DND-41 (cell line): ENCODE measurements around the gene ICAM5.

Source experiments
- ATAC-seq: fragments of 200-7000 bp; cut with Tn5 transposase; 3 replicates; pipeline ENCODE4 v1.9.1; 2021; ENCODE audit warnings: low read depth; ENCODE audit not compliant: insufficient read depth
- DNase-seq: peaks from one replicate; pipeline ENCODE4 v3.0.0-alpha.2; 2020
- H2AFZ ChIP-seq: 2 replicates; pipeline ENCODE4 v1.6.0; 2012; ENCODE audit warnings: low read depth, low read length
- H3K27ac ChIP-seq: 2 replicates; pipeline ENCODE4 v1.5.1; 2012; ENCODE audit warnings: low read length, inconsistent platforms
- H3K27me3 ChIP-seq: fragments of 200-600 bp; sonication (generic); 2 replicates; pipeline ENCODE4 v1.6.0; 2012; ENCODE audit warnings: low read length, mild to moderate bottlenecking, inconsistent platforms; ENCODE audit not compliant: insufficient read depth, poor library complexity
- H3K36me3 ChIP-seq: 2 replicates; pipeline ENCODE4 v1.5.1; 2012; ENCODE audit warnings: low read length, inconsistent platforms; ENCODE audit not compliant: insufficient read depth
- H3K4me1 ChIP-seq: 2 replicates; pipeline ENCODE4 v1.5.1; 2012; ENCODE audit warnings: mild to moderate bottlenecking, low read length; ENCODE audit not compliant: insufficient read depth
- H3K4me2 ChIP-seq: 2 replicates; pipeline ENCODE4 v1.6.0; 2012; ENCODE audit warnings: mild to moderate bottlenecking, moderate library complexity, low read length, inconsistent platforms; ENCODE audit not compliant: insufficient read depth
- H3K4me3 ChIP-seq, 2 experiments: fragments of 200-600 bp in 1 of 2; shearing (Covaris generic) in 1 of 2; 2 replicates each; pipeline ENCODE4 v1.5.1; 2012 to 2016; ENCODE audit warnings: inconsistent platforms in 2 of 2, low read length in 2 of 2, mild to moderate bottlenecking in 2 of 2, low read depth in 1 of 2, moderate library complexity in 1 of 2
- H3K79me2 ChIP-seq: 2 replicates; pipeline ENCODE4 v1.6.0; 2012; ENCODE audit warnings: low read length, inconsistent platforms; ENCODE audit not compliant: insufficient read depth
- H3K9ac ChIP-seq: 2 replicates; pipeline ENCODE4 v1.6.0; 2012; ENCODE audit warnings: low read depth, mild to moderate bottlenecking, inconsistent platforms, low read length, moderate library complexity
- H3K9me3 ChIP-seq: 2 replicates; pipeline ENCODE4 v1.5.1; 2012; ENCODE audit warnings: low read length, moderate library complexity, mild to moderate bottlenecking, inconsistent platforms; ENCODE audit not compliant: insufficient read depth, severe bottlenecking
- H4K20me1 ChIP-seq: 2 replicates; pipeline ENCODE4 v1.6.0; 2012; ENCODE audit warnings: low read length; ENCODE audit not compliant: insufficient read depth
- EZH2 ChIP-seq: IDR thresholded peaks from 3 replicates; pipeline ENCODE4 v1.6.1; 2012; ENCODE audit warnings: borderline replicate concordance, low read depth, mild to moderate bottlenecking, moderate library complexity, low read length, inconsistent platforms; ENCODE audit not compliant: severe bottlenecking
- TF ChIP-seq, protein P1 (sequence below): IDR thresholded peaks from 2 replicates; pipeline ENCODE4 v1.5.1; 2012; ENCODE audit warnings: borderline replicate concordance, low read length, moderate library complexity, mild to moderate bottlenecking; ENCODE audit not compliant: poor library complexity, severe bottlenecking; ENCODE audit errors: extremely low read depth

Gene ICAM5

DNA sequence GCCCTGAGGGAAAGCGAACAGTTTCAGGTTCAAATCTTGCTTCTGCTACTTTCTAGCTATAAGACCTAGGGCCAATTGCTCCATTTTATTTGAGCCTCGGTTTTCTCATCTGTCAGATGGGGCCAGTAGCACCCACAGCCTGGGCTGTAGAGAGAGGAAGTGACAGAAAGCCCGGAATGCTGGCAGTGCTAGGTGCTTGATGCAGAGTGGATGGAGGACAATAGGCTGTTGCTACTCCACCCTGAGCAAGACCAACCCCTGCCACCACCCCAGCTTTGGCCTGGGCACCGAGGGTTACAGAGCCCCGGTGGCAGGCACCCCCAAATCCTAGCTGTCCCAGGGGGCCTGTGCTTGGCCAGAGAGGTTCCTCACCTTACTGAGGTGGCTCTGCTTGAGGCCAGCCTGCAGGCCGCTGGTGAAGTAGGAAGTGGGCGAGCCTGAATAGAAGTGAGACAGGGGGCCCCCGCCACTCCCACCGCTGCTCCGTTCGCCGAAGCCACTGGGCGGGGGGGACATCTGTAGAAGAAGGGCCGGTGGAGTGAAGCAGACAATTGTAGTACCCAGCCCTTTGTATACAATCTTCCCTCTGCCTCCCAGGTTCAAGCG lies 28.2 kb downstream of the ICAM5 start:
- no peak overlapping the region for H3K4me3 ChIP-seq
- no peak overlapping the region for H2AFZ ChIP-seq
- H3K4me2 ChIP-seq: no peak overlapping the region
- H3K79me2 ChIP-seq: peaks cover 16% of the 10 kb centered on the region
- ATAC-seq (no peak), DNase-seq (no peak)
- peaks cover 64% of the 10 kb centered on the region for H3K36me3 ChIP-seq
- TF ChIP-seq, protein P1, sequence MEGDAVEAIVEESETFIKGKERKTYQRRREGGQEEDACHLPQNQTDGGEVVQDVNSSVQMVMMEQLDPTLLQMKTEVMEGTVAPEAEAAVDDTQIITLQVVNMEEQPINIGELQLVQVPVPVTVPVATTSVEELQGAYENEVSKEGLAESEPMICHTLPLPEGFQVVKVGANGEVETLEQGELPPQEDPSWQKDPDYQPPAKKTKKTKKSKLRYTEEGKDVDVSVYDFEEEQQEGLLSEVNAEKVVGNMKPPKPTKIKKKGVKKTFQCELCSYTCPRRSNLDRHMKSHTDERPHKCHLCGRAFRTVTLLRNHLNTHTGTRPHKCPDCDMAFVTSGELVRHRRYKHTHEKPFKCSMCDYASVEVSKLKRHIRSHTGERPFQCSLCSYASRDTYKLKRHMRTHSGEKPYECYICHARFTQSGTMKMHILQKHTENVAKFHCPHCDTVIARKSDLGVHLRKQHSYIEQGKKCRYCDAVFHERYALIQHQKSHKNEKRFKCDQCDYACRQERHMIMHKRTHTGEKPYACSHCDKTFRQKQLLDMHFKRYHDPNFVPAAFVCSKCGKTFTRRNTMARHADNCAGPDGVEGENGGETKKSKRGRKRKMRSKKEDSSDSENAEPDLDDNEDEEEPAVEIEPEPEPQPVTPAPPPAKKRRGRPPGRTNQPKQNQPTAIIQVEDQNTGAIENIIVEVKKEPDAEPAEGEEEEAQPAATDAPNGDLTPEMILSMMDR: no peak
- no peak for TF ChIP-seq EZH2
- H3K4me1 ChIP-seq: peaks cover 23% of the 10 kb centered on the region
- no peak overlapping the region for H3K9ac ChIP-seq
- no peak overlapping the region for H3K27ac ChIP-seq
- H3K27me3 ChIP-seq: no peaks in the 10 kb centered on the region
- no peaks in the 10 kb centered on the region for H3K9me3 ChIP-seq
- peaks cover 10% of the 10 kb centered on the region for H4K20me1 ChIP-seq

DNA sequence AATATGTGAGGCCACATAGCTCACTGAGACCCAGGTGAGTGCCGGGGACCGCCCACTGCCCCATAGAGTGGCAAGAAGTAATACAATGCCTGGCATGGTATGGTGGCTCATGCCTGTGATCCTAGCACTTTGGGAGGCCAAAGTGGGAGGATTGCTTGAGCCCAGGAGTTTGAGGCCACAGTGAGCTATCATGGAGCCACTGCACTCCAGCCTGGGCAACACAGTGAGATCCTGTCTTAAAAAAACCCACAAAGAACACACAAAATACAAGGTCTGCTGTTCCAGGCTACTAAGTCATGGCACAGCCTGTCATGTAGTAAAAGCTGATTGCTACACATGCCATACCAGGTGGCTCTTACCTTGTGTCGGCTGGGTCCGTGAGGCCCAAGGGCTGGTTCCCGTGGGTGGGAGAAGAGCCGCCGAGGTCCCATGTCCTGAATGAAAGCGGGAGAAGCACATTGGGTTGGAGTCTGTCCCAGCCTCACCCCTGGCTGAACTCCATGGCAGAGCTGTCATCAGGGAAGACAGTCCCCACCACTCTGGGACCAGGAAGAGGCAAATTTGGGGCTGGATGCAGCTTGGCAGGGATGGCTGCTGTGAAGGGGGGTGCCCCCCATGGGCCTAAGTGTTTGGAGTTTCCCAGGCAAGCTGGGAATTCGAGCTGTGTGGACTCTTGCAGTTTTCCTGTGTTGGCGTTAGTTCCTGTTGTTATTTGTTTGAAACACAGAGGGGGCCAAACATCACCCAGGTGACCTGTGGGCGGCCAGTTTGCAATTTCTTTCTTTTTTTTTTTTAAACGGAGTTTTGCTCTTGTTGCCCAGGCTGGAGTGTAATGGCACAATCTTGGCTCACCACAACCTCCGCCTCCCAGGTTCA lies 29.3 kb downstream of the ICAM5 start:
- H3K4me2 ChIP-seq: no peak overlapping the region
- H3K9me3 ChIP-seq: no peaks in the 10 kb centered on the region
- H3K79me2 ChIP-seq: peaks cover 19% of the 10 kb centered on the region
- H3K27me3 ChIP-seq: no peaks in the 10 kb centered on the region
- DNase-seq (no peak), ATAC-seq (no peak)
- no peak for TF ChIP-seq EZH2
- TF ChIP-seq, protein P1: no peak
- H2AFZ ChIP-seq: no peak overlapping the region
- H3K36me3 ChIP-seq: peaks cover 75% of the 10 kb centered on the region
- H3K27ac ChIP-seq: no peak overlapping the region
- H3K4me3 ChIP-seq: no peak overlapping the region
- H3K4me1 ChIP-seq: peaks cover 23% of the 10 kb centered on the region
- no peak overlapping the region for H3K9ac ChIP-seq
- H4K20me1 ChIP-seq: peaks cover 15% of the 10 kb centered on the region

DNA sequence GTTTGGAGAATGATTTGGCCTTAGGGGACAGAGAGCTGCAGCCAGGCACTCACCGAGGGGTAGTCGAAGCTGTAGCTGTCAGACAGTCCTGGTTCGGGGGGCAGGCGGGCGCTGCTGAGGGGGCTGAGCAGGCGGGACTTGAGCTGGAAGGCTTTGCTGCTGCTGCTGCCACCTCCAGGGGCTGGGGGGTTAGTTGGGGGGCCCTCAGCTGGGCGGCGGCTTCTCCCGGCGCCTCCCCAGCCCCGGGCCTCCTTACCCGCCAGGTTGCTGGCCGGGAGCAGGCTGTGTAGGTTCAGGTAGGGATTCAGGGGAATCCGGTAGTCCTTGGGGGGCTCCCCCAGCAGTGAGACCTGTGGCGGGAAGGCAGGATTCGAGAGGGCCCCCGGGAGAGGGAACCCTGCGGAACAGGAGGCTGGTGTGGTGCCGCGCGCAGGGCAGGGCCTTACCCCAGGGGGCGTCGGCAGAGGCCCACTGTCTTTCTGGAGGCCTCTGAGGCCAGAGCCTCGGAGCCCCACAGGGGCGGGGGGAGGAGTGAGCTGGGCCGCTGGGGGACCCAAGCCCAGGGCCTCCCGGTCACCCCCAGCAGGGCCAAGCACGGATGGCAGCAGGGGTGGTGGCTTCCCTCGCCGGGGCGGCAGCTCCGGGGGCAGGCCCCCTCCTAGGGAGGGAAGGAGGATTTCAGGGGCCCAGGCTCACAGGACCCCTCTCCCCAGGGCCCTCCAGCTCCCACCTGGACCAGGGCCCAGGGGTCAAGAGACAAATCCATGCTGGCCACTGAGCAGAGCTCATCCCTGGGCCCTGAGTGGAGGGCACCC lies 31.1 kb downstream of the ICAM5 start:
- Histone ChIP-seq H3K4me1 (peaks cover 8% of the 10 kb centered on the region), H3K79me2 (peaks cover 6% of the 10 kb centered on the region; the same call in 1 of the 2 replicates), H3K36me3 (peaks cover 87% of the 10 kb centered on the region), H3K27me3 (no peaks in the 10 kb centered on the region), H3K4me3 (no peak overlapping the region), H2AFZ (no peak overlapping the region), H3K27ac (no peak overlapping the region), H3K4me2 (no peak overlapping the region), H4K20me1 (peaks cover 15% of the 10 kb centered on the region), H3K9ac (no peak overlapping the region), H3K9me3 (no peaks in the 10 kb centered on the region)
- DNase-seq (no peak), ATAC-seq (no peak)
- TF ChIP-seq, protein P1: no peak
